ENCODE results near the gene UBR3.

DNA sequence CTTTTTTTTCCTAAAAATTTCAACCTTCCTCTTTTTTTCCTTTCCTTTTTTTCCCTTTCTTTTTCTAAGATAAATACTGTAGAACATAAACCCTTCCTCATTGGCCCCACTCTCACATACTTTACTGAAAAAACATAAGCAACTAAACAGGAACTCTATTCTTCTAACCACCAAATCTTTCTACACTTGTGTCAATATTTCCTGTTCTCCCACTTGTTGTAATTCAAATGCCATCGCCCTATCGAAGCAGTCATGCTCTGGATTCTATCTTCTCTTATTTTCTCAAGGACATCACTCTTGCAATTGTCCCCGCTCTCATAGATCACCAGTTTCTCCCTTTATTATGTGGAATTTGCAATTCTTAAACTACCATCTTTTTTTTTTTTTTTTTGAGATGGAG lies 48.8 kb upstream of the UBR3 start:
- TF ChIP-seq, protein P1, sequence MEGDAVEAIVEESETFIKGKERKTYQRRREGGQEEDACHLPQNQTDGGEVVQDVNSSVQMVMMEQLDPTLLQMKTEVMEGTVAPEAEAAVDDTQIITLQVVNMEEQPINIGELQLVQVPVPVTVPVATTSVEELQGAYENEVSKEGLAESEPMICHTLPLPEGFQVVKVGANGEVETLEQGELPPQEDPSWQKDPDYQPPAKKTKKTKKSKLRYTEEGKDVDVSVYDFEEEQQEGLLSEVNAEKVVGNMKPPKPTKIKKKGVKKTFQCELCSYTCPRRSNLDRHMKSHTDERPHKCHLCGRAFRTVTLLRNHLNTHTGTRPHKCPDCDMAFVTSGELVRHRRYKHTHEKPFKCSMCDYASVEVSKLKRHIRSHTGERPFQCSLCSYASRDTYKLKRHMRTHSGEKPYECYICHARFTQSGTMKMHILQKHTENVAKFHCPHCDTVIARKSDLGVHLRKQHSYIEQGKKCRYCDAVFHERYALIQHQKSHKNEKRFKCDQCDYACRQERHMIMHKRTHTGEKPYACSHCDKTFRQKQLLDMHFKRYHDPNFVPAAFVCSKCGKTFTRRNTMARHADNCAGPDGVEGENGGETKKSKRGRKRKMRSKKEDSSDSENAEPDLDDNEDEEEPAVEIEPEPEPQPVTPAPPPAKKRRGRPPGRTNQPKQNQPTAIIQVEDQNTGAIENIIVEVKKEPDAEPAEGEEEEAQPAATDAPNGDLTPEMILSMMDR (IDR thresholded peaks at IDR 0.05; ENCODE audit: insufficient read depth, low read length) = no peak
- TF ChIP-seq, protein P2, sequence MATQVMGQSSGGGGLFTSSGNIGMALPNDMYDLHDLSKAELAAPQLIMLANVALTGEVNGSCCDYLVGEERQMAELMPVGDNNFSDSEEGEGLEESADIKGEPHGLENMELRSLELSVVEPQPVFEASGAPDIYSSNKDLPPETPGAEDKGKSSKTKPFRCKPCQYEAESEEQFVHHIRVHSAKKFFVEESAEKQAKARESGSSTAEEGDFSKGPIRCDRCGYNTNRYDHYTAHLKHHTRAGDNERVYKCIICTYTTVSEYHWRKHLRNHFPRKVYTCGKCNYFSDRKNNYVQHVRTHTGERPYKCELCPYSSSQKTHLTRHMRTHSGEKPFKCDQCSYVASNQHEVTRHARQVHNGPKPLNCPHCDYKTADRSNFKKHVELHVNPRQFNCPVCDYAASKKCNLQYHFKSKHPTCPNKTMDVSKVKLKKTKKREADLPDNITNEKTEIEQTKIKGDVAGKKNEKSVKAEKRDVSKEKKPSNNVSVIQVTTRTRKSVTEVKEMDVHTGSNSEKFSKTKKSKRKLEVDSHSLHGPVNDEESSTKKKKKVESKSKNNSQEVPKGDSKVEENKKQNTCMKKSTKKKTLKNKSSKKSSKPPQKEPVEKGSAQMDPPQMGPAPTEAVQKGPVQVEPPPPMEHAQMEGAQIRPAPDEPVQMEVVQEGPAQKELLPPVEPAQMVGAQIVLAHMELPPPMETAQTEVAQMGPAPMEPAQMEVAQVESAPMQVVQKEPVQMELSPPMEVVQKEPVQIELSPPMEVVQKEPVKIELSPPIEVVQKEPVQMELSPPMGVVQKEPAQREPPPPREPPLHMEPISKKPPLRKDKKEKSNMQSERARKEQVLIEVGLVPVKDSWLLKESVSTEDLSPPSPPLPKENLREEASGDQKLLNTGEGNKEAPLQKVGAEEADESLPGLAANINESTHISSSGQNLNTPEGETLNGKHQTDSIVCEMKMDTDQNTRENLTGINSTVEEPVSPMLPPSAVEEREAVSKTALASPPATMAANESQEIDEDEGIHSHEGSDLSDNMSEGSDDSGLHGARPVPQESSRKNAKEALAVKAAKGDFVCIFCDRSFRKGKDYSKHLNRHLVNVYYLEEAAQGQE (IDR thresholded peaks at IDR 0.05; ENCODE audit: insufficient replicate concordance, low read depth) = no peak
- peak; percentile 54; the same call in 1 of the 2 replicates for TF ChIP-seq SPI1 (IDR thresholded peaks at IDR 0.05; ENCODE audit: borderline replicate concordance, low read depth)
- TF ChIP-seq GABPA (IDR thresholded peaks at IDR 0.05; ENCODE audit: low read depth) = no peak
- no peak for TF ChIP-seq POLR2AphosphoS5 (IDR thresholded peaks at IDR 0.05; ENCODE audit: low read depth)

All from HL-60 (cell line).